Measurements from ENCODE around the gene CRMP1.

Gene CRMP1

DNA sequence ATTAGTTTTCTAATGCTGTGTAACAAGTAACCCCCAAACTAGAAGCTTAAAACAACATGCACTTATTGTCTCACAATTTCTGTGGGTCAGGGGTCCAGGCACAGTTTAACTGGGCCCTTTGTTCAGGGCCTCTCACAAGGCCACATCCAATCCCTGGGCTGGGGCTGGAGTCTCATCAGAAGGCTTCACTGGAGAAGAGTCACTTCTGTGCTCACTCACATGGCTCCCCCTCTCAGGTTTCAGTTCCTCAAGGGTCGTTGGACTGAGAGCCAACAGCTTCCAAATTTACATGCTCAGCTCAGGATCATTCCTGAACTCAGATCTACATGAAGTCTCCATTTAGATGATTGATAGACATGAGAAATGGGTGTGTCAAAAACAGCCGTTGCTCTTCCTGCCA is 104.7 kb downstream of the CRMP1 start:
- H3K4me3 ChIP-seq (ENCODE audit: insufficient read depth, low read depth, low read length) = no peak overlapping the region
- H3K9me3 ChIP-seq (ENCODE audit: control insufficient read depth, low read length) = no peaks in the 10 kb centered on the region
- H3K27ac ChIP-seq (ENCODE audit: insufficient read depth, low read depth, low read length, poor library complexity, severe bottlenecking) = no peak overlapping the region
- 82 to 89% methylated on average over 2 of the region's 2 CpGs for WGBS, 2 experiments
- peaks cover 13% of the 10 kb centered on the region for H3K36me3 ChIP-seq (ENCODE audit: control insufficient read depth, insufficient read depth, low read length)
- no peaks in the 10 kb centered on the region for H3K4me1 ChIP-seq (ENCODE audit: control insufficient read depth, insufficient read depth, low read length)
- no peaks in the 10 kb centered on the region for H3K27me3 ChIP-seq (ENCODE audit: control insufficient read depth, insufficient read depth, low read length, poor library complexity, severe bottlenecking)

DNA sequence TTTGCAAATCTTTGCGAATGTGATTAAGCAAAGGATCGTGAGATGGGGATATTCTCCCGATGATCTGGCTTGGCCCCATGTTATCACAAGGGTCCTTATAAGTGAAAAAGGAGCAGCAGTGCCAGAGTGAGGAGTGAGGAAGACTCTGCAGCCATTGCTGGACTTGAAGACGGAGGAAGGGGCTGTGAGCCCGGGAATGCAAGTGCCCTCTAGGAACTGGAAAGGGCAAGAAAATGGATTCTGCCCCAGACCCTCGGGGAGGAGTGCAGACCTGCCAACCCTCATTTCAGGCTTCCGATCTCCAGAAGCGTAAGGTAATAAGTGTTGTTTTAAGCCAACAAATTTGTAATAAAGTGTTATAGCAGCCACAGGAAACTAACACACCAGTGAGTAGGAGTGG is 105.6 kb downstream of the CRMP1 start:
- H3K36me3 ChIP-seq (ENCODE audit: control insufficient read depth, insufficient read depth, low read length) = peaks cover 13% of the 10 kb centered on the region
- no peaks in the 10 kb centered on the region for H3K9me3 ChIP-seq (ENCODE audit: control insufficient read depth, low read length)
- no peak overlapping the region for H3K4me3 ChIP-seq (ENCODE audit: insufficient read depth, low read depth, low read length)
- H3K27ac ChIP-seq (ENCODE audit: insufficient read depth, low read depth, low read length, poor library complexity, severe bottlenecking) = no peak overlapping the region
- 87 to 89% methylated on average over 8 of the region's 8 CpGs for WGBS, 2 experiments
- H3K27me3 ChIP-seq (ENCODE audit: control insufficient read depth, insufficient read depth, low read length, poor library complexity, severe bottlenecking) = no peaks in the 10 kb centered on the region
- no peaks in the 10 kb centered on the region for H3K4me1 ChIP-seq (ENCODE audit: control insufficient read depth, insufficient read depth, low read length)

DNA sequence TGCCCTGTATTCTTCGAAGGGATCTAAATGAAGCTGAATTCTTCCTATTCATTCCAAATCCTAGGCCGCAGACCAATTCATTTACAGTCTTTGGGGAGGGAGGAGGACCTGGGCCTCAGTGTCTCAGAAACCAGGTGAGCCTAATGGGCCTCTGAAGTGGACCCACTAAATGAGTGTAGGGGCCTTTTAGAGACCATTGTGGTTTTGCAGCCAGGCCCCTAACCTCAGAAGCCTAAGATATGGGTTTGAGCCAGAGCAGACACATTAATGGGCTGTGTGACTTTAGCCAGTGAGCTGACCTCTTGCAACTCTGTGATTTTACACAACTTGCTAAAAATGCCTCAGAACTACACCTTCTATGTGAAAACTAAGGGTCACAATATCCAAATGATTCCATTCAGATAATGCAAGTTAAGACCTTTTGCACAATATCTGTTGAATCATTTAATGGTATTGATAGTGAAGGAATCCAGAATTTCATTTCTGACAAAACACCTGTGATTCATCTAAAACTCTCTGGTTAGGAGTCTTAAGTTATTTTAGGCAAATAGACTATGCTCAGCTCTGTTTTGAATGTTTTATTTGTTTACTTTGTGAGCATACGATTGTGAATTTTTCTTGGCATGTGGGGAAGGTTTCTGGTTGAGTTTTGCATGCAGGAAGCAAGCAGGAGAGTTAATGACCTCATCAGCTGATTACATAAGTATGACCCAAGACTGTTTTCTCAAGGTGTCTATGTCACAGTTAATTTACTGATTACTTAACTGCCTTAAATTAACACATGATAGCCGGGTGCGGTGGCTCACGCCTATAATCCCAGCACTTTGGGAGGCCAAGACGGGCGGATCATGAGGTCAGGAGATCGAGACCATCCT is 106.8 kb downstream of the CRMP1 start:
- H3K27ac ChIP-seq (ENCODE audit: insufficient read depth, low read depth, low read length, poor library complexity, severe bottlenecking) = no peak overlapping the region
- H3K9me3 ChIP-seq (ENCODE audit: control insufficient read depth, low read length) = no peaks in the 10 kb centered on the region
- H3K4me1 ChIP-seq (ENCODE audit: control insufficient read depth, insufficient read depth, low read length) = no peaks in the 10 kb centered on the region
- peaks cover 13% of the 10 kb centered on the region for H3K36me3 ChIP-seq (ENCODE audit: control insufficient read depth, insufficient read depth, low read length)
- H3K27me3 ChIP-seq (ENCODE audit: control insufficient read depth, insufficient read depth, low read length, poor library complexity, severe bottlenecking) = no peaks in the 10 kb centered on the region
- H3K4me3 ChIP-seq (ENCODE audit: insufficient read depth, low read depth, low read length) = no peak overlapping the region
- WGBS, 2 experiments = 91 to 97% methylated on average over 9 of the region's 9 CpGs

DNA sequence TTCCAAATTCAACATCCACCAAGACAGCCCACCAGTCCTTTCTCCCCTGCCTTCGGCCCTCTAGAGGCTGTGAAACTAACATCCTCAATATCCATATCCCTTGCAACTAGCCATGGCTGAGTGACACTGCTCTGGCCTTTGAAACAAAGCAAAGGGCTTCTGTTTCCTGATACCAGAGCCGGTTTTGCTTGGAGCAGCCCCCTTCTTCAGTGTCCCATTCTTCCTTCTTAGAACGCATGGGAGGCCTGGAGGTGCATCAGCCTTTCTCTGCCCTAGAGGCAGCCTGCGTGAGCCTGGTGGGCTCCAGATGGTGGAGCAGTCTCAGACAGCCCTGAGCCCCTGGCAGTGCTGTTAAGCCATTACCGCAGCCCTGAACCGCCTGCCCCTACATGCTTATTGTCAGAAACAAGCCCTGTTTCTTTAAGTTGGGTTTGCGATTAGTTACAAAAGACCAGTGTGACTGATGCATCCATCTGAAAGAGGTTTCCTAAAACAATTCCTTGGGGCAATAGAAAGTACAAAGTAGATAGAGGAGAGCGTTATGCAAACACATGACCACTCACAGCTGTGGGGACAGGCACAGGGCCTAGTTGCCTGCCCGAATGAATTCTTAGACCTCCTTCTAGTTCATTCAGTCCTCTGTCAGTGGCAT is 107.8 kb downstream of the CRMP1 start:
- H3K27ac ChIP-seq (ENCODE audit: insufficient read depth, low read depth, low read length, poor library complexity, severe bottlenecking) = peak overlapping the region; percentile 50
- H3K4me1 ChIP-seq (ENCODE audit: control insufficient read depth, insufficient read depth, low read length) = no peaks in the 10 kb centered on the region
- no peak overlapping the region for H3K4me3 ChIP-seq (ENCODE audit: insufficient read depth, low read depth, low read length)
- H3K36me3 ChIP-seq (ENCODE audit: control insufficient read depth, insufficient read depth, low read length) = peaks cover 13% of the 10 kb centered on the region
- H3K27me3 ChIP-seq (ENCODE audit: control insufficient read depth, insufficient read depth, low read length, poor library complexity, severe bottlenecking) = no peaks in the 10 kb centered on the region
- 77 to 81% methylated on average over 9 of the region's 9 CpGs for WGBS, 2 experiments
- H3K9me3 ChIP-seq (ENCODE audit: control insufficient read depth, low read length) = no peaks in the 10 kb centered on the region

DNA sequence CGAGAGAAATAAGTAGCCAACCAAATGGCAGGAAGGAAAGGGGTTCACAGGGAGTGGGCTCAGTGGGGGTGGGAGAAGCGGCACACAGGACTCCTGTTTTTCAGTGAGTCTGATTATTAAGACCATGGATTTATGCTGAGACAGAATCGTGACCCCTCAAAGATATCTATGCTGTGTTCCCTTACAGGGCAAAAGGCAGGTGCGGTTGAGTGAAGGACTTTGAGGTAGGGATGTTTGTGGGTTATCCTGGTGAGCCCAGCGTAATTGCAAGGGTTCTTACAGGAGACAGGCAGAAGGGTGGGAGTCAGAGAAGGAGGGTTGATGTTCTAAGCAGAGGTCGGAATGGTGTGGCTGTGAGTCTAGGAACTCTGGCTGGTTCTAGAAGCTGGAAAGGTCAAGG is 108.9 kb downstream of the CRMP1 start:
- 94% methylated on average over 6 of the region's 6 CpGs for WGBS, 2 experiments
- no peak overlapping the region for H3K4me3 ChIP-seq (ENCODE audit: insufficient read depth, low read depth, low read length)
- H3K4me1 ChIP-seq (ENCODE audit: control insufficient read depth, insufficient read depth, low read length) = no peaks in the 10 kb centered on the region
- no peaks in the 10 kb centered on the region for H3K9me3 ChIP-seq (ENCODE audit: control insufficient read depth, low read length)
- H3K27me3 ChIP-seq (ENCODE audit: control insufficient read depth, insufficient read depth, low read length, poor library complexity, severe bottlenecking) = no peaks in the 10 kb centered on the region
- no peak overlapping the region for H3K27ac ChIP-seq (ENCODE audit: insufficient read depth, low read depth, low read length, poor library complexity, severe bottlenecking)
- peaks cover 13% of the 10 kb centered on the region for H3K36me3 ChIP-seq (ENCODE audit: control insufficient read depth, insufficient read depth, low read length)

DNA sequence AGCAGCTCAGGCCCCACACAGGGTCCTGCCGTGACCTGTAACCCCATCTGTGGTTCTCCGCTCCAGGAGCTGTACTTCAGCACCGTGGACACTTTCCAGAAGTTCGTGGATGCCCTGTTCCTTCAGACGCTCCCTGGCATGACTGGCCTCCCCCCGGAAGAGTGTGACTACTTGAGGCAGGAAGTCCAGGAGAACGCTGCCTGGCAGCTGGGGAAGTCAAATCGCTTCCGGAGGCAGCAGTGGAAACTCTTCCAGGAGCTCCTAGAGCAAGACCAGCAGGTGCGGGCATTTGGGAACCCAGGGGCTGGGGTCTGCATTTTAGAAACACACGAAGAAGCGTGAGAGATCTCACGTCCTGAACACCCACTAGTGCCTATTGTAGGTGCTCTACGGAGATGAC is 109.4 kb downstream of the CRMP1 start:
- Histone ChIP-seq H3K9me3 (ENCODE audit: control insufficient read depth, low read length) (no peaks in the 10 kb centered on the region), H3K27ac (ENCODE audit: insufficient read depth, low read depth, low read length, poor library complexity, severe bottlenecking) (no peak overlapping the region), H3K27me3 (ENCODE audit: control insufficient read depth, insufficient read depth, low read length, poor library complexity, severe bottlenecking) (no peaks in the 10 kb centered on the region), H3K4me3 (ENCODE audit: insufficient read depth, low read depth, low read length) (no peak overlapping the region), H3K36me3 (ENCODE audit: control insufficient read depth, insufficient read depth, low read length) (peaks cover 13% of the 10 kb centered on the region), H3K4me1 (ENCODE audit: control insufficient read depth, insufficient read depth, low read length) (no peaks in the 10 kb centered on the region)
- 93 to 95% methylated on average over 14 of the region's 14 CpGs for WGBS, 2 experiments

DNA sequence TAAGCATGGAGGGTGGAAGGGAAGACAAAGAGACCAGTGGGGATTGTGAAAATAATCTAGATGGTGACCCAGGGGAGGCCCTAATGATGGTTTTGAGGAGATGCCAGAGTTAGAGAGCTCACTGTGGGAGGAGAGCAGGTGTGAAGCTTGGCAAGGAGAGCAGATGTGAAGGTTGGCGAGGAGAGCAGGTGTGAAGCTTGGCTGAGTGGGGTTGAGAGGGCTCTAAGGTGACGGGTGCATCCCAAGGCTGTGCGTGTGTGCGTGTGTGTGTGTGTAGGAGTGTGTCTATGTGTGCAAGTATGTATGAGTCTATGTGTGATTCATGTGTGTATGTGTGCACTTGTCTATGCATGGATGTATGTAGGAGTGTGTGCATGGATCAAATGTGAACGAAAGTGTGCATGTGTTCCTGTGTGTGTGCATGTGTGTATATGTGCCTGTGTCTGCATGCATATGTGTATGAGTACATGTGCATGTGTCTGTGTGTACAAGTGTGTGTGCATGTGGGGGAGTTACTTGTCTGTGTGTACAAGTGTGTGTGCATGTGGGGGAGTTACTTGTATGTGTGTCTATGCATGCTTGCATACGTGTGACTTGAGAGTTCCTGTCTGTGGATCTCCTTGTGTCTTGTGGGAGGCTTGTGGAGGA is 109.9 kb downstream of the CRMP1 start:
- 93 to 95% methylated on average over 6 of the region's 6 CpGs for WGBS, 2 experiments
- Histone ChIP-seq H3K27me3 (ENCODE audit: control insufficient read depth, insufficient read depth, low read length, poor library complexity, severe bottlenecking) (no peaks in the 10 kb centered on the region), H3K36me3 (ENCODE audit: control insufficient read depth, insufficient read depth, low read length) (peaks cover 10% of the 10 kb centered on the region), H3K4me3 (ENCODE audit: insufficient read depth, low read depth, low read length) (no peak overlapping the region), H3K4me1 (ENCODE audit: control insufficient read depth, insufficient read depth, low read length) (no peaks in the 10 kb centered on the region), H3K27ac (ENCODE audit: insufficient read depth, low read depth, low read length, poor library complexity, severe bottlenecking) (no peak overlapping the region), H3K9me3 (ENCODE audit: control insufficient read depth, low read length) (no peaks in the 10 kb centered on the region)

DNA sequence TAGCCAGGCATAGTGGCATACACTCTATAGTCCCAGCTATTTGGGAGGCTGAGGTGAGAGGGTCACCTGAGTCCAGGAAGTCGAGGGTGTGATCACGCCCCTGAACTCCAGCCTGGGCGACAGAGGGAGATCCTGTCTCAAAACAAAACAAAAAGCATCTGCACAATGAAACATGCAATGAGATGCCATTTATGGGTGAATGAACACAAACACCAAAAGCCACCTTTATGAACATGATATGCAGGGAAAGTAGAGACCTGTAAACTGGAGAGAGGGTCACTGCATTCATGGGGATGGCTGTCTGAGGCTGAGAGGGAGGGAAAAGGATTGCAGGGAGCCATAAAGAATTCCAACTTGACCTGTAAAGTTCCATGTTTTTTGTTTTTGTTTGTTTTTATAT is 111.2 kb downstream of the CRMP1 start:
- Histone ChIP-seq H3K27me3 (ENCODE audit: control insufficient read depth, insufficient read depth, low read length, poor library complexity, severe bottlenecking) (no peaks in the 10 kb centered on the region), H3K4me3 (ENCODE audit: insufficient read depth, low read depth, low read length) (no peak overlapping the region), H3K27ac (ENCODE audit: insufficient read depth, low read depth, low read length, poor library complexity, severe bottlenecking) (no peak overlapping the region), H3K36me3 (ENCODE audit: control insufficient read depth, insufficient read depth, low read length) (peaks cover 2% of the 10 kb centered on the region), H3K9me3 (ENCODE audit: control insufficient read depth, low read length) (peaks cover 5% of the 10 kb centered on the region), H3K4me1 (ENCODE audit: control insufficient read depth, insufficient read depth, low read length) (no peaks in the 10 kb centered on the region)
- WGBS, 2 experiments = 95% methylated on average over 3 of the region's 3 CpGs

DNA sequence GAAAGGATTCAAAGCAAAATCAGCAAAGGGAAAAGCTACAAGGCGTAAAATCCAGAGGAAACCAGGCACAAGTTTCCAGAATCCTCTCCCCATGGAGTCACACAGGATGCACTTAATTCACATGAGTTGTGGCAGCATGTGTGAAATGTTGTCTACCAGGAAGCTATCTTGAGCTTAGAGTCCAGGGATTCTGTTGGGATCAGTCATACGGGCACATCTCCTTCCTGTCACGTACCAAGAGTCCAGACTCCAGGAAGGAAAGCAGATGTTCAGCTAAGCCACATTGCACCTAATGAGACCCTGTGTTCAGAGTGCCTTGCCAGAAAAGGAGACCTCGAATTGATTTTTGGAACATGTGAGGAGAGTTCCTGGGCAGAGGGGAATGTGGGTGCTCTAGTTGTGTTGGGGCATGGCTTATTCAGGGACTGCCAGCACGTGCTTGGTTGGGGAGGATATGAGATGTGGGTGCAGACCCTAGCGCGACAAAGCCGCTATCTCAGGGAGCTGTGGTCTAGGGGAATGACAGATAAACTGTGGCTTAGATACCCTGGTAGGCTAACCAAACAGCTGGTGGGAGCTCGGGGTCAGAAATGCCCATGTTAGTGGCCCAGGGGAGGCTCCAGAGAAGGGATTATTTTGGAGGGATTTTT is 111.9 kb downstream of the CRMP1 start:
- Histone ChIP-seq H3K9me3 (ENCODE audit: control insufficient read depth, low read length) (peaks cover 6% of the 10 kb centered on the region), H3K27ac (ENCODE audit: insufficient read depth, low read depth, low read length, poor library complexity, severe bottlenecking) (no peak overlapping the region)
- WGBS, 2 experiments = 93 to 96% methylated on average over 9 of the region's 9 CpGs

DNA sequence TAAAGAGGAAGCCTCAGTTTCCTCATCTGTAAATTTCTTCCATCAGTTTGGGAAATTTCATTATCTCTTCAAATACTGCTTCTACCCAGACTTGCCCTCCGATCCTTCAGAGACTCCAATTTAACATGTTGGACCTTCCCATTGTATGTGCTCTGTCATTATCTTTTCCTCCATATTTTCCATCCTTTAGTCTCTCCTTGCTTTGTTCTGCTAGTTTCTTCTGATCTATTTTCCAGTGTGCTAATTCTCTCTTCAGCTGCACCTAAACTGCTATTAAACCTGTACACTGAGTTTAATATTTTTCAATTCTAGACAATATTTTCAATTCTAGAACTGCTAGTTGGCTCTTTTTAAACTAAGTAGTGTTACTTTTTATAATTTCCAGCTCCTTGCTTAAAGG is 116.4 kb downstream of the CRMP1 start:
- Histone ChIP-seq H3K27me3 (ENCODE audit: control insufficient read depth, insufficient read depth, low read length, poor library complexity, severe bottlenecking) (no peaks in the 10 kb centered on the region), H3K9me3 (ENCODE audit: control insufficient read depth, low read length) (peaks cover 6% of the 10 kb centered on the region), H3K27ac (ENCODE audit: insufficient read depth, low read depth, low read length, poor library complexity, severe bottlenecking) (no peak overlapping the region), H3K4me3 (ENCODE audit: insufficient read depth, low read depth, low read length) (no peak overlapping the region), H3K36me3 (ENCODE audit: control insufficient read depth, insufficient read depth, low read length) (no peaks in the 10 kb centered on the region), H3K4me1 (ENCODE audit: control insufficient read depth, insufficient read depth, low read length) (no peaks in the 10 kb centered on the region)
- WGBS, 2 experiments = 94 to 98% methylated on average over 1 of the region's 1 CpG

More for the DNA sequence above, 111.9 kb downstream of the CRMP1 start:
- Histone ChIP-seq H3K4me3 (ENCODE audit: insufficient read depth, low read depth, low read length) (no peak overlapping the region), H3K4me1 (ENCODE audit: control insufficient read depth, insufficient read depth, low read length) (no peaks in the 10 kb centered on the region), H3K36me3 (ENCODE audit: control insufficient read depth, insufficient read depth, low read length) (peaks cover 2% of the 10 kb centered on the region), H3K27me3 (ENCODE audit: control insufficient read depth, insufficient read depth, low read length, poor library complexity, severe bottlenecking) (no peaks in the 10 kb centered on the region)
